Activated CD4-positive, alpha-beta T cell treated with anti-CD3 and anti-CD28 coated beads for 24 hours (primary cell): ENCODE data around the gene ACKR1.

Experiments
- DNase-seq, 2 donors: peaks; one replicate each; pipeline ENCODE4 v3.0.0-alpha.2; 2020; ENCODE audit warnings: low read depth in 2 of 2

ACKR1 gene

GRCh38 chr1:159187033-159187432 lies 17.6 kb upstream of the ACKR1 start:
- no peak for DNase-seq

GRCh38 chr1:159187647-159188374 lies 16.9 kb upstream of the ACKR1 start:
- DNase-seq = no peak

GRCh38 chr1:159188375-159188788 lies 16.3 kb upstream of the ACKR1 start:
- no peak for DNase-seq

GRCh38 chr1:159190441-159190840 lies 14.2 kb upstream of the ACKR1 start:
- DNase-seq = no peak

- no peak for DNase-seq
Measured at GRCh38 chr1:159196543-159196942, 8.1 kb upstream of the ACKR1 start.

GRCh38 chr1:159197561-159198557 lies 6.8 kb upstream of the ACKR1 start:
- peak; percentile 32 to 56 for DNase-seq

- no peak for DNase-seq
Measured at GRCh38 chr1:159199901-159200300, 4.8 kb upstream of the ACKR1 start.

- DNase-seq = no peak
Measured at GRCh38 chr1:159200769-159201168, 3.9 kb upstream of the ACKR1 start.

- DNase-seq = no peak
Measured at GRCh38 chr1:159201642-159202041, 3.0 kb upstream of the ACKR1 start.

- DNase-seq = no peak
Measured at GRCh38 chr1:159203610-159204009, 1.1 kb upstream of the ACKR1 start.

- DNase-seq = no peak
Measured at GRCh38 chr1:159205225-159205624, 550 bp downstream of the ACKR1 start.

- DNase-seq = no peak
Measured at GRCh38 chr1:159206110-159206509, 1.4 kb downstream of the ACKR1 start.

- DNase-seq = no peak
Measured at GRCh38 chr1:159207080-159207479, 2.4 kb downstream of the ACKR1 start.

- no peak for DNase-seq
Measured at GRCh38 chr1:159207774-159208173, 3.1 kb downstream of the ACKR1 start.

GRCh38 chr1:159208175-159208825 lies 3.6 kb downstream of the ACKR1 start:
- DNase-seq = no peak

- no peak for DNase-seq
Measured at GRCh38 chr1:159209061-159209460, 4.4 kb downstream of the ACKR1 start.

GRCh38 chr1:159211331-159212136 lies 6.9 kb downstream of the ACKR1 start:
- DNase-seq = peak; percentile 33 to 47

GRCh38 chr1:159212596-159212995 lies 7.9 kb downstream of the ACKR1 start:
- DNase-seq = no peak

- DNase-seq = peak; percentile 7 to 18
Measured at GRCh38 chr1:159214149-159214760, 9.6 kb downstream of the ACKR1 start.

GRCh38 chr1:159218649-159219636 lies 14.3 kb downstream of the ACKR1 start:
- DNase-seq = no peak
